Amygdala (tissue), 56 donors: ENCODE results near the gene SULT1A2.
"Not testable (repeated sequence)": the region's sequence is repeated elsewhere in the genome, so short reads cannot be mapped to it uniquely, and the experiment has no call there.

ENCODE experiments used
- DNase-seq, 56 donors: peaks; one replicate each; lab custom pipeline; 2025; lab: John Stamatoyannopoulos, UW

The SULT1A2 gene

DNA sequence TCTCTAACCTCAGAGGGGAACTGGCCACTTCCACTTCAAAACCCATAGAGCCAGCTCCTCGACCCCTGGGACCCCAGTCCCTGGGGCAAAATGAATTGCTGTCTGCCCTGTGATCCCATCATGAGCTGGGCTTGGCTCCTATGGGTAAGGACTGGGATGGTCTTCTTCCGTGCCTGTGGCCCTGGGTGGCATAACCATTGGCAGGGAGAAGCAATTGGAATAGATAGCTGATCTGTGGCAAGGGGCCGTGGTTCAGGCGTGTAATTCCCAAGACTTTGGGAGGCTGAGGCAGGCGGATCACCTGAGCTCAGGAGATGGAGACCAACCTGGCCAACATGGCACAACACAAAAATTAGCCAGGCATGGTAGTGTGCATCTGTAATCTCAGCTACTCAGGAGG is 4.3 kb downstream of the SULT1A2 start:
- no peak for DNase-seq

DNA sequence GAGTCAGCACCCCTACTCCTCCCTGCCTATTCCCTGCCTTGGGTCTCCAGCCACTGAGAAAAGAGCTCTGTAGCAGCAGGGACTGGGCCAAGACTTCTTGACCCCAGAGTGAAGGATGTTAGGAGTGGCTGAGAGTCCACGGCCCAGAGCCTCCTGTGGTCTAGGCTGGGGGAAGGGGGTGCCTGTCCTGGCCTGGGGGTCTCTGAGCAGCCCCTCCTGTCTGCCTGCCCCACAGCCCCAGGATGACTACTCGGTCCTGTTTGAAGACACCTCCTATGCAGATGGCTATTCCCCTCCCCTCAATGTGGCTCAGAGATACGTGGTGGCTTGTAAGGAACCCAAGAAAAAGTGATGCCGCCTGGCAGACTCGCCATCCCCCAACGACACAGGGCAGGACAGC is 5.5 kb downstream of the SULT1A2 start:
- DNase-seq, result no peak

DNA sequence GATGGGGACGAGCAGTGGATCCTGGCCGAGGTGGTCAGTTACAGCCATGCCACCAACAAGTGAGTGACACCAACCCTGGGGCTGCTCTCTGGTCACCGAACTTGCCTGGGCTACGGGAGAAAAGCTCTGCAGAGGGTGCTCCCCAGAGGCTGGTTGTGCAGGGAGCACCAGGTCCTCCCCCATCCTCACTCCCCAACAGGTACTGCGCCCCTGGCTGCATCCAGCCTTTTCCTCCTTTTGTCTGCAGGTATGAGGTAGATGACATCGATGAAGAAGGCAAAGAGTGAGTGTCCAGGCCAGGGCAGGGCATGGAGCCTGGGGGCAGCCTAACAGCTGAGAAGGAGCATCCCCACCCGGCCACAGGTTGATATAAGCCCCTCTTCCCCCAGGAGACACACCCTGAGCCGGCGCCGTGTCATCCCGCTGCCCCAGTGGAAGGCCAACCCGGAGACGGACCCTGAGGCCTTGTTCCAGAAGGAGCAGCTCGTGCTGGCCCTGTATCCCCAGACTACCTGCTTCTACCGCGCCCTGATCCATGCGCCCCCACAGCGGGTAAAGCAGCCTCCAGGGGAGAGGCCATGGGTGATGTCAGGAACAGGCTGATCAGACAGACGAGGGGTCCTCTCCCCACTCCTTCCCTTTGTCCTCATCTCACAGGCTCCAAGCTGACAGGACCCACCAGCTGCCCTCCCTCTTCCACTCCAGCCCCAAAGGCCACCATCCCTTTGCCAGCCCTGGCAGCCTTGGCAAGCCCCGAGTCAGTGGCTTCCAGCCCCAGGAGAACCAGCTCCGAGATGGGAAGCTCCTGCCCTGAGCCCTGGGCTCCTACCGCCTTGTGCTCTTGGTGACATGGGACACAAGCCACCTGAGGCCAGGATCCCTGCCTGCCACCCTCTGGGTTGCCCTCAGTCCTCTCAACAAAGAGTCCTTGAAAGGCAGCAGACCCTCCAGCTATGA is 6.2 kb downstream of the SULT1A2 start:
- DNase-seq, result no peak

DNA sequence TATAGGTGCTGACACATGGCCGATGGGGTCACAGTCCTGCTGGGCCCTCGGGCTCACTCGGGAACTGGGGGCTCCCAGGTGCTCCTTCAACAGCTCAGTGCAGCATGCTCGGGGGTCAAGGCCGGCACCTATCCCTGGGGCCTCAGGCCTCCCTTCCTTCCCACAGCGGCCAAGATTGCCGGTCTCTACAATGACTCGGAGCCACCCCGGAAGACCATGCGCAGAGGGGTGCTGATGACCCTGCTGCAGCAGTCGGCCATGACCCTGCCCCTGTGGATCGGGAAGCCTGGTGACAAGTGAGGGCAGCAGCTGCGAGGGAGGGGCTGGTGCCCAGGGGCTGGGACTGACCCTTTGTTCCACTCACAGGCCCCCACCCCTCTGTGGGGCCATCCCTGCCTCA is 6.9 kb downstream of the SULT1A2 start:
- no peak for DNase-seq

DNA sequence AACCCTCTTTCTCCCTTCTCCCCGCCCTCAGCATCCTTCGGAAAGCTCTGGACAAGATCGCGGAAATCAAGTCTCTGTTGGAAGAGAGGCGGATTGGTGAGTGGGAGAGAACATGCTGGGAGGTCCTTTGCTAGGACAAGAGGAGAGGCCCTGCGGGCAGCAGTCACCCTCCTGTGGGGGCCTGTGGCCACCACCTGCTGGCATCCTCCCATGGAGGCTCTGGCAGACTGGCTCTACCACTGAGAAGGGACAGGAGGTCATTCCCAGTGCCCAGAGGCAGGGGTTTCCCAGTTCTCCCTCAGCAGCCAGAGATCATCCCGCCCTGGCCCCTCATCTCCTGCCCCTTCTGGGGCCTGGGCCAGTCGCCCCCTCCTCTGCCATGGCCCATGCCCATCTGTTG is 7.8 kb downstream of the SULT1A2 start:
- no peak for DNase-seq

DNA sequence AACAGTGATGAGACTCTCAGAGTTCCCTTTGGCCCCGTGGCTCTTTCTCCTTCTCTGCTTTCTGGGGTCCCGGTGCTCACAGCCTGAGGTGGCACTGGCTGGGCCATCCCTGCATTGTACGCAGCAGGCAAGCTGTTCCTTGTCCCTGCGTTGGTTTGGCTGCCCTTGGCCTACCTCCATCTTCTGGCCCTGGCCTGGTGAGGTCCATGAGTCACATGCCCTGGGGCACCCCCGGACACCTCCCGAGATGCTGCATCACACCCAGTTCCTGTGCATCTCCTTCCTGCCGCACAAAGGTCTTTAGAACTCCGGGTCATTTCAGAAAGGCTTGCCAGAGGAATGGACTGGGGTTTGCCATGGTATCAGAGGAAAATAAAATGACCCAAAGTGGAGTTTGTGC is 9.5 kb downstream of the SULT1A2 start:
- no peak for DNase-seq

DNA sequence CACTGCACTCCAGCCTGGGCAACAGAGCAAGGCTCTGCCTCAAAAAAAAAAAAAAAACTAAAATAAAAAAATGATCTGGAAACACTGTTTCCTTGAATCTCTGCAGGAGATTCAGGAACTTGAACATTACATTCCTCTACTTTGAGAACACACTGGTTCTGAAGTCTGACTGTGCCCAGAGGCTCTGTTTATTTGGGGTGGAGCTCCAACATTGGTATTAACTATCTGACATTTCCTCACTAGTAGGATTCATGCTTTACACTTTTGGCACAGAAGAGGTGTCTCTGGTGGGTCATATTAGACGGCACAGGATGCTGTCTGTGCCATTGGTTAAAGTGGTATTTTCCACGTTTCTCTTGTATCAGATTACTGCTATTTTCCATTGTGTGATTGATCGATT is 10.4 kb downstream of the SULT1A2 start:
- no peak for DNase-seq

DNA sequence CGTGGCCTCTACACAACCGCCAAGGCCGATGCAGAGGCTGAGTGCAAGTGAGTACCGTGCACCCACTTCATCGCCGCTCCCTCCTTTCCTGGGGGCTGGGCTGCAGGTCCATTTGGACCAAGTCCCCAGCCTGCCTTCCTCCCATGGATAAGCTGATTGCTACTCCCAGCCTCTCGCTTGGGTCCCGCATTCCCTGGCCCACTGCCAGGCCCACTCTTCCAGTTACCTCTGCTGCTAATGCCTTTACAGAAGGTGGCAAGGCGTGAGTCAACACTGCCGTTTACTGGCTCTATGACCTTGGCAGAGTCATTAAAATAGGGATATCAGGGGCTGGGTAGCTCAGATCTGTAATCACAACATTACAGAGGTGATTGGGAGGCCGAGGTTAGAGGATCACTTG is 11.2 kb downstream of the SULT1A2 start:
- DNase-seq, result no peak

DNA sequence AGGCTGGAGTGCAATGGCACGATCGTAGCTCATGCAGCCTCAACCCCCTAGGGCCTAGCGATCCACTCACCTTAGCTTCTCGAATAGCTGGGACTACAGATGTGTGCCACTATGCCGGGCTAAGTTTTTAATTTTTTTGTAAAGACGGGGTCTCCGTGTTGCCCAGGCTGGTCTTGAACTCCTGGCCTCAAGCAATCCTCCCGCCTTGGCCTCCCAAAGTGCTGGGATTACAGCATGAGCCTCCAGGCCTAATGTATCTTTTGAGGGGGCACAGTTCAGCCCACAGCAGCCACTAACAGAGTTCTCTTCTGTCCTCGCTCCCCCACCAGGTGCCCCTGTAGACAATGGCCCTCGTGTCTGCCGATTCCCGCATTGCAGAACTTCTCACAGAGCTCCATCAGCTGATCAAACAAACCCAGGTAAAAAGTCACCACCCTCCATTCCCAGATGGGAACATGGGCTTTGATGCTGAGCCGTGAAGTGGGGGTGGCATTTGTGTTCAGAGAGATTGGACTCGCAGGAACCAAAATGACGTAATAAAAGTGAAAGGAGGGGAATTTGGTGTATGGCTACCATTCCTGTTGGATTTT is 16.0 kb downstream of the SULT1A2 start:
- no peak for DNase-seq

DNA sequence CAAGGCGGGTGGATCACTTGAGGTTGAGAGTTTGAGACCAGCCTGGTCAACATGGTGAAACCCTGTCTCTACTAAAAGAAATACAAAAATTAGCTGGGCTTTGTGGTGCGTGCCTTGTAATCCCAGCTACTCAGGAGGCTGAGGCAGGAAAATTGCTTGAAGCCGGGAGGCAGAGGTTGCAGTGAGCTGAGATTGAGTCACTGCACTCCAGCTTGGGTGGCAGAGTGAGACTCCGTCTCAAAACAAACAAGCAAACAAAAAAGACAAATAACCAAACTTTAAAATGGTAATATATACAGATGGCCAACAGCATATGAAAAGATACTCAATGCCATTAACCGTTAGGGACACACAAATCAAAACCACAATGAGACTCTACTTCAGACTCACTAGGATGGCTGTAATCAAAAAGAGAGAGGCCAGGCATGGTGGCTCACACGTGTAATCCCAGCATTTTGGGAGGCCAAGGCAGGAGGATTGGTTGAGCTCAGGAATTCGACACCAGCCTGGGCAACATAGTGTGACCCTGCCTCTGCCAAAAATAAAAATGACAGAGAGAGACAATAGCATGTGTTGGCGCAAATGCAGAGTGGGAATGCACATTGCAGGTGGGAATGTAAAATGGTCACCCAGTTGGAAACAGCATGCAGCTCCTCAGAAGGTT is 21.3 kb downstream of the SULT1A2 start:
- DNase-seq, result no peak

DNA sequence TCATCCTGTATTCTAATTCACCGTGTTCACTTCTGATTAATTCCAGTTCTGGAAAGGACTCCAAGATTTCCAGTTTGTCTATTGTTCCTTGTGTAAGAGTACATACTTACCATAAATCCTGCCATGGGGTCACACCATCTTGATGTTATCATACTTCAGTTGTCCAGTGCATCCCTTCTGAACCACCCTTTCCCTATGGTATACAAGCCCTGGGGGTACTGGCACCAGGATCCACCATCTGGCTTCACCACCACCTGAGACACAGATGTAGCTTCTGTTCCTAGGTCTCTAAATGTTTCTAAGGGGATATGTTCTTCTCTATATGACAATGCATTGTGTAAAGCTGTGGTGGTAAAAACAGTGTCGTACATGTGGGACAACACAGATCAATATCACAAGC is 21.9 kb downstream of the SULT1A2 start:
- no peak for DNase-seq

DNA sequence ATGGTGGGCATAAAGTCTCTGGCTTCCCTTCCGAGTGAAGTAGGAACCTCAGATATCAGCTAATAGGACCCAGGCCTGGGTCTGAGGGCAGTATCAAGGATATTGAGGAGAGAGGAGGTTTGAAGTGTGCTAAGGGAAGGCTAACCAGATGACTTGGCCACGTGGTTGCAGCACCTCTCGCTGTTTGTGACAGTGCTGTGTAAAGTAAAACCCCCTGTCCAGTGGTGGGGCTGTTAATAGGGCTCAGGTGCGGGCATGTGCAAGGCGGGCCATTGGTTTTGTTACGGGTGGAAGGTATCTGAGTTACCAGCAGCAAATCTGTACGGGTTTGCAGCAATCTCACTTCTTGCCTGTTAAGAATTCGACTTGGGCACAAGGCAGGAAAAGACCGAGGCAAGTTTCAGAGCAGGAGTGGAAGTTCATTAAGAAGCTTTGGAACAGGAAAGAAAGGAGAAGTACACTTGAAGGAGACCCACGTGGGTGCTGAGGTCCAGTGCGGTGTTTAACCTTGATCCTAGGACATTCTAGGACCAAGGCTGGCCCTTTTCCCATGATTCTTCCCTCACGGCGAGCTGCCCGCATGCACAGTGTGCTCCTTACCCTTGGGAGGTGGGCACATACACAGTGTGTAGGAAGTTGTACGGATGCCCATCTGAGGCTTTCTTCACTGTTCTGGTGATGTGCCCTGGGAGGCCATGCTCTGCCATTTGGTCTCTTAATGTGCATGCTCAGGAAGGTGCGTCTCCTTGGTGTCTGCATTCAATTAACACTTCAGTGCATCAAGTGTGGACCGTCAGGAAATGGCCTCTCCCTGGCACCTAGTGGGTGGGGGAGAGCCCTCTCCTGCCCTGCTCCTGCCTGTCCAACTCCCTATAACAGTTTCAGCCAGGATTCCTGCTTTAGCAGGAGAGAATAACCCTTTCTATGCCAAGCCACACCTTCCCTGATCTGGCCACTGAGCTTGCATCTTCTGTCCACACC is 22.8 kb downstream of the SULT1A2 start:
- no peak for DNase-seq

DNA sequence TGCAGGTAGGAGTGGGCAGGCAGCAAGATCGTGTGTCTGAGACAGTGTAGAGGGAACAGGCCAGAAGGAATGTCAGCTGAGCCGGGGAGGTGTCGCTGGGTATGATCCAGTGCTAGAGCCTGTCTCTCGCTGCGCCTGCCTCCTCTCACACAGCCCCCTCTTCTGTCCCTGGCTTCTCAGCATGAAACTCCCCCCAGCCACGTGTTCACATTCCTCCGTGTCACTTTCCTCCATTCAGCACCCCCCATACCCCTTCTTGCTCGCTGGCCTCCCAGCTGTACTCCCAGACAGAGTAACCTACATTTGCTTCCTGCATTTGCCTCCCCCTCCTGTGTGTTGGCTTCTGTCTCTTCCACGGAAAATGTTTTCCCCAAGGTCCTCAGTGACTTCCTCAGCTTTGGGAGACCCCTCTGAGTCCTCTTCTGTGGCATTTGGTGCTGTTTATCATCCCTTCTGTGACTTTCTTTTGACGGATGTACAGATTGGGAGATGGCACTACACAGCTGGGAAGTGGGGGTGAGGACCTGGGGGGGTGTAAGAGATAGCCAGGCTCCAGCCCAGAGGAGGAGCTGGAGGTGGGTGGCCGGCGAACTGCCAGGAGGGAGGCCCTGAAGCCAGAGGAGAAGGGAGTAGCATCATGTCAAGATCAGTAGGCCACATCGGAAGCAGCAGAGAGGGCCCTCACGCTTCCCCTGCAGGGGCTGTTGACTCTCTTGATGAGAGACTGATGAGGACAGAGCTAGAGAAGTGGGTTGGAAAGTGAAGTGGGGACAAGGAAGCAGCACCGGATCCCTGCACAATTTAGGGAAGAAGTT is 23.9 kb downstream of the SULT1A2 start:
- DNase-seq, result peak in 13 of 56 donors; percentile 3 to 36 (median 12)

DNA sequence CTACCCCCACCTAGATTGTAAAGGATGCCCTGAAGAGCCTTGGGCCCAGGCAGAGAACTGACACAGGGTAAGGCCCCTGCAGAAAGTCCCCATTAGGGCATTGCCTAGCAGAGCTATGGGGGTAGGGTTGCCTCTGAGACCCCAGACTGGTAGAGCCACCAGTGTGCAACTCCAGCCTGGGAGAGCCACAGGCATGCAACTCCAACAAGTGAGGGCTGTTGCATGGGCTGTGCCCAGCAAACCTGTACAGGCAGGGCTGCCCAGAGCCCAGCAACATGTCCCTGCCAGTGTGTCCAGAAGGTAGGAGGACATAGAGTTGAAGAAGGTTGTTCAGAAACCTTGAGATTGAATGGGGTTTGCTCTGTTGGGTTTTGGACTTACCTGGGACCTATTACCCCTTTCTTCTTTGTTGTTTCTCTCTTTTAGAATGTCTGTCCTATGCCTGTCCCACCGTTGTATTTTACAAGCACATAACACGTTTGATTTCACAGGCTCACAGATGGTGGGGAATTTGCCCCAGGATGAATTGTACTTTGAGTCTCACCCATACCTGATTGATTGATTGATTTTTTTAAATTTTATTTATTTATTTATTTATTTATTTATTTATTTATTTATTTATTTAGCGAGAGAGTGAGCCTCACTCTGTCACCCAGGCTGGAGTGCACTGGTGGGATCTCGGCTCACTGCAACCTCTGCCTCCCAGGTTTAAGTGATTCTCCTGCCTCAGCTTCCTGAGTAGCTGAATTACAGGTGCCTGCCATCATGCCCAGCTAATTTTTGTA is 26.7 kb downstream of the SULT1A2 start:
- DNase-seq, result no peak

DNA sequence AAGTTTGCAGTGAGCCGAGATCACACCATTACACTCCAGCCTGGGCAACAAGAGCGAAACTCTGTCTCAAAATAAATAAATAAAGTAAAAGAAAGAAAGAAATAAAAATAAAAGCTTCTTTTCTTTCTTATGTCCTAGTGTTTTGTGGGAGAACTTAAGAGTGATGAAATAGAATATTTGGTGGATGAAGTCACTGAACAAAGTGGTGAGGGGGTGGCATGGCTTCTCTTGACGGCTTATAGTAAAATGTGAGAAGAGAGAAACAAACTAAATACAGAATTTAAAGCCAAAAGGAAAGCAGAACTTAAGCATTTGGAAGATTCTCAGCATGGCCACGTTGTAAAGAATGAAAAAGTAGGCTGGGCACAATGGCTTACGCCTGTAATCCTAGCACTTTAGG is 27.8 kb downstream of the SULT1A2 start:
- no peak for DNase-seq

DNA sequence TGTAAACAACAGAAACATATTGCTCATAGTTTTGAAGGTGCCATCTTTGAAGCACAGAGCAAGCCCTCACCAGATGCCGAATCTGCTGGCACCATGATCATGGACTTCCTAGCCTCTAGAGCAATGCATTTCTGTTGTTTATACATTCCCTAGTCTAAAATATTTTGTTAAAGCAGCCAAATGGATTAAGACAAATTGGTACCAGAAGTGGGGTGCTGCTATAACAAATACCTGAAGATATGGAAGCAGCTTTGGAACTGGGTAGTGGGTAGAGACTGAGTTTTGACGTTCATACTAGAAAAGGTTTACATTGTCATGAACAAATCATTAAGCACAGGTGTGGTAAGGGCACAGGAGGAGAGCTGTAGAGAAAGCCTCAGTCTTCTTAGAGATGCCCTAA is 29.6 kb downstream of the SULT1A2 start:
- DNase-seq, result no peak

DNA sequence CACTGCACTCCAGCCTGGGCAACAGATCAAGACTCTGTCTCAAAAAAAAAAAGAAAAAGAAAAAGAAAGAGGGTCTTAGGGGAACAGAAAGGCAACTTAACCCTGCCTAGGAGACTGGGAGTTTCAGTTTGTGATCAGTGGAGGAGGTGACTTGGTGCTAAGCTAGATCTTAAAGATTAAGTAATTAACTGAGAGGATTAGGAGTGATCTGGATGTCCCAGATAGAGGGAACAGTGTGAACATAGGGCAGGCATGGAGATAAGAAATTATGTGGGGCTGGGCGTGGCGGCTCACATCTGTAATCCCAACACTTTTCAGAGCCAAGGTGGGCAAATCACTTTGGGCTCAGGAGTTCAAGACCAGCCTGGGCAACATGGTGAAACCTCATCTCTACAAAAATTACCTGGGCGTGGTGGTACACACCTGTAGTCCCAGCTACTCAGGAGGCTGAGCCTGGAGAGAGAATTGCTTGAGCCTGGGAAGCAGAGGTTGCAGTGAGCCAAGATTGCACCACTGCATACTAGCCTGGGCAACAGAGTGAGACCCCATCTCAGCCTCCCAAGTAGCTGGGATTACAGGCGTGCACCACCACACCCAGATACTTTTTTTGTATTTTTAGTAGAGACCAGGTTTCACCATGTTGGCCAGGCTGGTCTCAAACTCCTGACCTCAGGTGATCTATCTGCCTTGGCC is 30.5 kb downstream of the SULT1A2 start:
- not testable (repeated sequence) for DNase-seq

DNA sequence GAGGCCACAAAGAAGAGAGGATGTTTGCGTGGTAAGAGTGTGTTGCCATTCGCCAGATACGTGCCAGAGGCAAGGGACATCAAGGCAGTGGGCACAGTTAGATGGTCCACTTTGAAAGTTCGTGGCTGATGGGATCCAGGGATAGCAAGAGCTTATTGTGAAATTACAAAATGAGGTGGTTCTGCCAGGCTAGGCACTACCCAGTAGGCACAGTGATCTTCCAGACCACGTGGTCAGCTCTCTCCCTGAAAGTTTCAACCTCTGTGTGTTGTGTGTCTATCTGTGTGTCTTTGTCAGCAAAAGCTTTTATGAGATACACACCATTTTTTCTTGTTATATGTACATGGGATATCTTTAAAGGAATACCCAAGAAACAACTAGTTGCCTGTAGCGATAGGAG is 33.6 kb downstream of the SULT1A2 start:
- DNase-seq, result no peak
